ENCODE measurements around the gene SLC4A1. TPM values are rescaled to one million over a fixed set of nuclear protein-coding genes. Genes with fewer than 3 reads are reported as not detected.

The SLC4A1 gene
- total RNA-seq, 1 experiment from 2014 or later = not detected

- Mint-ChIP-seq H3K36me3 (no peaks in the 10 kb centered on the region), H3K9me3 (no peaks in the 10 kb centered on the region), H3K4me1 (peaks cover 31% of the 10 kb centered on the region), H3K27ac (no peak overlapping the region), H3K4me3 (no peak overlapping the region), H3K27me3 (ENCODE audit: low read depth) (no peaks in the 10 kb centered on the region; the same call in 1 of the 2 replicates)
- ChIA-PET POLR2A (interaction anchor here (0.5 kb wide), 1 partner anchor 32 kb away, joined by 3 read pairs; no protein-coding TSS in a partner anchor), CTCF (no interaction called here)
- TF ChIP-seq CBFB (CRISPR knock-in tag; IDR thresholded peaks at IDR 0.05; ENCODE audit: low read depth) (no peak), ATF6 (CRISPR knock-in tag; IDR thresholded peaks at IDR 0.05) (no peak), SMAD3 (CRISPR knock-in tag; IDR thresholded peaks at IDR 0.05; ENCODE audit: borderline replicate concordance) (no peak), ZNF281 (CRISPR knock-in tag; IDR thresholded peaks at IDR 0.05) (no peak), EMX1 (CRISPR knock-in tag; IDR thresholded peaks at IDR 0.05) (no peak), ZNF219 (CRISPR knock-in tag; IDR thresholded peaks at IDR 0.05; ENCODE audit: borderline replicate concordance) (no peak), E2F4 (CRISPR knock-in tag; IDR thresholded peaks at IDR 0.05; ENCODE audit: borderline replicate concordance, low read depth) (no peak), MLX (CRISPR knock-in tag; IDR thresholded peaks at IDR 0.05) (no peak), NR1H2 (CRISPR knock-in tag; IDR thresholded peaks at IDR 0.05) (no peak), ARID4B (CRISPR knock-in tag; IDR thresholded peaks at IDR 0.05; ENCODE audit: borderline replicate concordance) (no peak), GABPB1 (CRISPR knock-in tag; IDR thresholded peaks at IDR 0.05) (no peak)
- TF ChIP-seq, protein P1, sequence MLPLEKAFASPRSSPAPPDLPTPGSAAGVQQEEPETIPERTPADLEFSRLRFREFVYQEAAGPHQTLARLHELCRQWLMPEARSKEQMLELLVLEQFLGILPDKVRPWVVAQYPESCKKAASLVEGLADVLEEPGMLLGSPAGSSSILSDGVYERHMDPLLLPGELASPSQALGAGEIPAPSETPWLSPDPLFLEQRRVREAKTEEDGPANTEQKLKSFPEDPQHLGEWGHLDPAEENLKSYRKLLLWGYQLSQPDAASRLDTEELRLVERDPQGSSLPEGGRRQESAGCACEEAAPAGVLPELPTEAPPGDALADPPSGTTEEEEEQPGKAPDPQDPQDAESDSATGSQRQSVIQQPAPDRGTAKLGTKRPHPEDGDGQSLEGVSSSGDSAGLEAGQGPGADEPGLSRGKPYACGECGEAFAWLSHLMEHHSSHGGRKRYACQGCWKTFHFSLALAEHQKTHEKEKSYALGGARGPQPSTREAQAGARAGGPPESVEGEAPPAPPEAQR (CRISPR knock-in tag; IDR thresholded peaks at IDR 0.05) = no peak
- DNase-seq (ENCODE audit: low spot score) (no peak), ATAC-seq (no peak)
Measured at GRCh38 chr17:44277976-44278375, 10.0 kb upstream of the SLC4A1 start.
